RWPE1 (cell line): ENCODE measurements around the gene ATF3.
A peak's percentile ranks its signal among the peaks of the same experiment; 100 is the strongest.

ENCODE experiments used
- CTCF ChIA-PET: fragments of 350-600 bp; sonication (Branson Sonifier 250); formaldehyde crosslinking; extraction: SDS; loops from one replicate; lab custom pipeline; 2021; lab: Yijun Ruan, JAX
- POLR2A ChIA-PET: fragments of 400-600 bp; formaldehyde crosslinking; extraction: SDS; loops from one replicate; lab custom pipeline; 2020; ENCODE audit warnings: antibody characterized with exemption; ENCODE audit not compliant: low non-redundant PET; lab: Yijun Ruan, JAX
- DNase-seq: peaks from one replicate; pipeline ENCODE4 v3.0.0; 2012; ENCODE audit warnings: low spot score
- H3K27ac ChIP-seq: fragments of 450-650 bp; 2 replicates; pipeline ENCODE4 v1.5.1; 2017
- CTCF ChIP-seq: fragments of 450-650 bp; conservative IDR thresholded peaks from 2 replicates; pipeline ENCODE4 v1.5.1; 2017; ENCODE audit warnings: low read depth, mild to moderate bottlenecking

Gene ATF3

GRCh38 chr1:212593821-212594251 is 14.7 kb upstream of the ATF3 start:
- no peak for DNase-seq
- ChIA-PET POLR2A (interaction anchor here (0.7 kb wide), 1 partner anchor 209 kb away, joined by 5 read pairs; no protein-coding TSS in a partner anchor), CTCF (interaction anchor here (0.6 kb wide), 1 partner anchor 1350 kb away, joined by 3 read pairs; no protein-coding TSS in a partner anchor)
- H3K27ac ChIP-seq, result no peak overlapping the region
- TF ChIP-seq CTCF, result no peak

- DNase-seq, result no peak
- ChIA-PET CTCF (no interaction called here), POLR2A (no interaction called here)
- H3K27ac ChIP-seq, result no peak overlapping the region
- no peak for TF ChIP-seq CTCF
Measured at GRCh38 chr1:212594640-212595039, 13.9 kb upstream of the ATF3 start.

GRCh38 chr1:212595229-212595628 is 13.3 kb upstream of the ATF3 start:
- DNase-seq, result no peak
- TF ChIP-seq CTCF, result no peak
- H3K27ac ChIP-seq, result peak overlapping the region; percentile 71
- POLR2A ChIA-PET, result no interaction called here
- CTCF ChIA-PET, result no interaction called here

GRCh38 chr1:212595787-212596714 is 12.5 kb upstream of the ATF3 start:
- DNase-seq, result peak; percentile 93
- ChIA-PET POLR2A (interaction anchor here (0.8 to 1.3 kb wide), 2 partner anchors 10 to 12 kb away, joined by 4 read pairs; partner anchors contain the start of gene ATF3), CTCF (interaction anchor here (1.2 kb wide), 1 partner anchor 119 kb away, joined by 5 read pairs; no protein-coding TSS in a partner anchor)
- peak overlapping the region; percentile 71 for H3K27ac ChIP-seq
- peak; percentile 65 for TF ChIP-seq CTCF

GRCh38 chr1:212596798-212597197 is 11.8 kb upstream of the ATF3 start:
- no peak for TF ChIP-seq CTCF
- ChIA-PET CTCF (interaction anchor here (1.2 kb wide), 1 partner anchor 120 kb away, joined by 5 read pairs; no protein-coding TSS in a partner anchor), POLR2A (interaction anchor here (0.8 to 1.3 kb wide), 2 partner anchors 10 to 11 kb away, joined by 4 read pairs; partner anchors contain the start of gene ATF3)
- DNase-seq, result no peak
- no peak overlapping the region for H3K27ac ChIP-seq

GRCh38 chr1:212597487-212597886 is 11.1 kb upstream of the ATF3 start:
- no peak for TF ChIP-seq CTCF
- ChIA-PET CTCF (interaction anchor here (1.2 kb wide), 1 partner anchor 120 kb away, joined by 5 read pairs; no protein-coding TSS in a partner anchor), POLR2A (interaction anchor here (1.3 kb wide), 1 partner anchor 9 kb away, joined by 4 read pairs; no protein-coding TSS in a partner anchor)
- DNase-seq, result no peak
- no peak overlapping the region for H3K27ac ChIP-seq
